Measurements from ENCODE around the gene MAPKAP1. TPM values are rescaled to one million over a fixed set of nuclear protein-coding genes. Genes with fewer than 3 reads are reported as not detected.
A peak's percentile ranks its signal among the peaks of the same experiment; 100 is the strongest.

MAPKAP1 gene
- total RNA-seq, 1 donor from 2014 or later, result 62.9 TPM

DNA sequence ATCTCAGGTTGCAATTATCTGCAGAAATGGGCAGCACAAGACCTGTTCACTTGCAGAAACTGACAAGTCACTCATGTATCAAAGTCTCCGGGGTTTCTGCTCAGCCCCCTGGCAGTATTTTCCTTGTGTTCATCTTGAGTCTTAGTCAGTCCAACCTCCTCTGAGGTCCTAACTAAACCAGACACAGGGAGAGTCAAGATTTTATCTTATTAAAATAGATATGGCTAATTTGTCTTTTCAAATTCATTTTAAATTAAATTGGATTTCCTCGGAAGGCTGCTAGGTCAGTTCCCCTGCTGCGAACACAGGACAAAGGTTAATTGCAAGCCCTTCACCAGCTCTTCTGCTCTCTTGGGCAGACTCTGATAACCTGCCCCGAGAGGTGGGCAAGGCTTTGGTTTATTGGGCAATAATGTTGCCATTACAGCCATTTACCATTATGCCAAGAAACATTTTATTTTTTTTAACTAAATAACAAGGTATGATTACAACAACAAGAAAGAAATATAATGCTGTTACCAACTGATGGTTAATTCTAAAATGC is 103.5 kb downstream of the MAPKAP1 start:
- Mint-ChIP-seq H3K27ac (no peak overlapping the region), H3K4me1 (peaks cover 17% of the 10 kb centered on the region), H3K36me3 (peaks cover 7% of the 10 kb centered on the region), H3K27me3 (ENCODE audit: low read depth) (no peaks in the 10 kb centered on the region), H3K4me3 (no peak overlapping the region), H3K9me3 (no peaks in the 10 kb centered on the region)
- TF ChIP-seq, protein P1, sequence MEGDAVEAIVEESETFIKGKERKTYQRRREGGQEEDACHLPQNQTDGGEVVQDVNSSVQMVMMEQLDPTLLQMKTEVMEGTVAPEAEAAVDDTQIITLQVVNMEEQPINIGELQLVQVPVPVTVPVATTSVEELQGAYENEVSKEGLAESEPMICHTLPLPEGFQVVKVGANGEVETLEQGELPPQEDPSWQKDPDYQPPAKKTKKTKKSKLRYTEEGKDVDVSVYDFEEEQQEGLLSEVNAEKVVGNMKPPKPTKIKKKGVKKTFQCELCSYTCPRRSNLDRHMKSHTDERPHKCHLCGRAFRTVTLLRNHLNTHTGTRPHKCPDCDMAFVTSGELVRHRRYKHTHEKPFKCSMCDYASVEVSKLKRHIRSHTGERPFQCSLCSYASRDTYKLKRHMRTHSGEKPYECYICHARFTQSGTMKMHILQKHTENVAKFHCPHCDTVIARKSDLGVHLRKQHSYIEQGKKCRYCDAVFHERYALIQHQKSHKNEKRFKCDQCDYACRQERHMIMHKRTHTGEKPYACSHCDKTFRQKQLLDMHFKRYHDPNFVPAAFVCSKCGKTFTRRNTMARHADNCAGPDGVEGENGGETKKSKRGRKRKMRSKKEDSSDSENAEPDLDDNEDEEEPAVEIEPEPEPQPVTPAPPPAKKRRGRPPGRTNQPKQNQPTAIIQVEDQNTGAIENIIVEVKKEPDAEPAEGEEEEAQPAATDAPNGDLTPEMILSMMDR (IDR thresholded peaks at IDR 0.05; ENCODE audit: unreplicated experiment), result no peak
- no peak for DNase-seq (ENCODE audit: low spot score in 2 of 2, unreplicated experiment in 2 of 2)

GRCh38 chr9:125601961-125602360 is 105.0 kb downstream of the MAPKAP1 start:
- DNase-seq (ENCODE audit: low spot score in 2 of 2, unreplicated experiment in 2 of 2), result no peak
- no peak overlapping the region for H3K27ac Mint-ChIP-seq
- peaks cover 13% of the 10 kb centered on the region for H3K4me1 Mint-ChIP-seq
- TF ChIP-seq, protein P1 (IDR thresholded peaks at IDR 0.05; ENCODE audit: unreplicated experiment), result no peak
- H3K9me3 Mint-ChIP-seq, result no peaks in the 10 kb centered on the region
- H3K27me3 Mint-ChIP-seq (ENCODE audit: low read depth), result no peaks in the 10 kb centered on the region
- H3K4me3 Mint-ChIP-seq, result no peak overlapping the region
- peaks cover 7% of the 10 kb centered on the region for H3K36me3 Mint-ChIP-seq

- no peak for DNase-seq (ENCODE audit: low spot score in 2 of 2, unreplicated experiment in 2 of 2)
- H3K36me3 Mint-ChIP-seq, result peaks cover 7% of the 10 kb centered on the region
- no peak overlapping the region for H3K4me3 Mint-ChIP-seq
- TF ChIP-seq, protein P1 (IDR thresholded peaks at IDR 0.05; ENCODE audit: unreplicated experiment), result no peak
- H3K4me1 Mint-ChIP-seq, result peaks cover 13% of the 10 kb centered on the region
- H3K9me3 Mint-ChIP-seq, result no peaks in the 10 kb centered on the region
- H3K27me3 Mint-ChIP-seq (ENCODE audit: low read depth), result no peaks in the 10 kb centered on the region
- peak overlapping the region; percentile 56 for H3K27ac Mint-ChIP-seq
Observed at GRCh38 chr9:125600194-125600593, 106.8 kb downstream of the MAPKAP1 start.

GRCh38 chr9:125594223-125594610 is 112.8 kb downstream of the MAPKAP1 start:
- H3K4me3 Mint-ChIP-seq, result no peak overlapping the region
- DNase-seq (ENCODE audit: low spot score in 2 of 2, unreplicated experiment in 2 of 2), result no peak
- no peak overlapping the region for H3K27ac Mint-ChIP-seq
- H3K9me3 Mint-ChIP-seq, result no peaks in the 10 kb centered on the region
- peaks cover 12% of the 10 kb centered on the region for H3K4me1 Mint-ChIP-seq
- H3K27me3 Mint-ChIP-seq (ENCODE audit: low read depth), result no peaks in the 10 kb centered on the region
- TF ChIP-seq, protein P1 (IDR thresholded peaks at IDR 0.05; ENCODE audit: unreplicated experiment), result no peak
- peaks cover 2% of the 10 kb centered on the region for H3K36me3 Mint-ChIP-seq

- H3K27ac Mint-ChIP-seq, result no peak overlapping the region
- H3K4me1 Mint-ChIP-seq, result peaks cover 12% of the 10 kb centered on the region
- no peak for DNase-seq (ENCODE audit: low spot score in 2 of 2, unreplicated experiment in 2 of 2)
- no peaks in the 10 kb centered on the region for H3K36me3 Mint-ChIP-seq
- H3K4me3 Mint-ChIP-seq, result no peak overlapping the region
- TF ChIP-seq, protein P1 (IDR thresholded peaks at IDR 0.05; ENCODE audit: unreplicated experiment), result no peak
- H3K27me3 Mint-ChIP-seq (ENCODE audit: low read depth), result no peaks in the 10 kb centered on the region
- no peaks in the 10 kb centered on the region for H3K9me3 Mint-ChIP-seq
Observed at GRCh38 chr9:125593581-125594222, 113.3 kb downstream of the MAPKAP1 start.
